Measurements from ENCODE around the gene BCAS4.

Gene BCAS4

DNA sequence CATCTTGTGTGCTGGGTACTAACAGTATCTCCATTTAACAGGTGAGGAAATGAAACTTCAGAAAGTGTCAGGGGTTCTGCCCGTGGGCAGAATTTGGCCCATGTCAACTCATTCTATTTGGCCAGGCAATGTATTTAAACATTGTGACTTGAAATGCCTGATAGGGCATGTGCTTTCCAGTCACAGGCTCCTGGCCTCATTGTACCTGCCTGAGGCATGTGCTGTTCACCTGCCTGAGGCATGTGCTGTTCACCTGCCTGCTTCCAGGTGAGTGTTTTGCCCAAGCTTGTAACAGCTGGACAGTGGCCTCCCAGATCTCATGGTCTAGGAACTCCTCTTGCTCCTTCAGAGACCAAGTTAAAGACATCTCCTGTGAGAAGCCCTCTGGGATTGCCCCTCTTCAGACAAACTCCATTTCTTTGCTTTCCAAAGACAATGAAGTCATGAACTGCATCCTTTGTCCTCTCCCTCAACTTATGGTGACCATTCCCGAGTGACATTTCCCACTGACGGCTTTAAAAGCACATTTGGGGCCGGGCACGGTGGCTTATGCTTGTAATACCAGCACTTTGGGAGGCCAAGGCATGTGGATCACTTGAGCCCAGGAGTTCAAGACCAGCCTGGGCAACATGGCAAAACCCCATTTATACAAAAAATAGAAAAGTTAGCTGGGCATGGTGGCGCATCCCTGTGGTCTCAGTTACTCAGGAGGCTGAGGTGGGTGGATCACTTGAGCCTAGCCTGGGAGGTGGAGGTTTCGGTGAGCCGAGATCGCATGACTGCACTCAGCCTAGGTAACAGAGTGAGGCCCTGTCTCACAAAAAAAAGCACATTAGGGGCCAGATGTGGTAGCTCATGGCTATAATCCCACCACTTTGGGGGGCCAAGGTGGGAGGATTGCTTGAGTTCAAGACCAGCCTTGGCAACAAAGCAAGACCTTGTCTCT lies 48.7 kb downstream of the BCAS4 start:
- Histone ChIP-seq H3K27ac (ENCODE audit: low read length) (no peak overlapping the region), H4K20me1 (ENCODE audit: insufficient read depth, low read length) (peaks cover 5% of the 10 kb centered on the region; the same call in 1 of the 2 replicates), H3K79me2 (ENCODE audit: insufficient read depth, low read length) (no peaks in the 10 kb centered on the region), H3K9me3 (ENCODE audit: insufficient read depth, low read length, severe bottlenecking) (no peaks in the 10 kb centered on the region), H3K4me3 (ENCODE audit: low read depth in 1 of 2, low read length in 2 of 2) (no peak overlapping the region), H3K27me3 (ENCODE audit: insufficient read depth, low read length, poor library complexity) (peaks cover 3% of the 10 kb centered on the region), H2AFZ (ENCODE audit: low read depth, low read length) (no peak overlapping the region), H3K9ac (ENCODE audit: low read depth, low read length) (no peak overlapping the region), H3K36me3 (ENCODE audit: insufficient read depth, low read length) (no peaks in the 10 kb centered on the region), H3K4me2 (ENCODE audit: insufficient read depth, low read length) (no peak overlapping the region), H3K4me1 (ENCODE audit: insufficient read depth, low read length) (no peaks in the 10 kb centered on the region)
- TF ChIP-seq, protein P1, sequence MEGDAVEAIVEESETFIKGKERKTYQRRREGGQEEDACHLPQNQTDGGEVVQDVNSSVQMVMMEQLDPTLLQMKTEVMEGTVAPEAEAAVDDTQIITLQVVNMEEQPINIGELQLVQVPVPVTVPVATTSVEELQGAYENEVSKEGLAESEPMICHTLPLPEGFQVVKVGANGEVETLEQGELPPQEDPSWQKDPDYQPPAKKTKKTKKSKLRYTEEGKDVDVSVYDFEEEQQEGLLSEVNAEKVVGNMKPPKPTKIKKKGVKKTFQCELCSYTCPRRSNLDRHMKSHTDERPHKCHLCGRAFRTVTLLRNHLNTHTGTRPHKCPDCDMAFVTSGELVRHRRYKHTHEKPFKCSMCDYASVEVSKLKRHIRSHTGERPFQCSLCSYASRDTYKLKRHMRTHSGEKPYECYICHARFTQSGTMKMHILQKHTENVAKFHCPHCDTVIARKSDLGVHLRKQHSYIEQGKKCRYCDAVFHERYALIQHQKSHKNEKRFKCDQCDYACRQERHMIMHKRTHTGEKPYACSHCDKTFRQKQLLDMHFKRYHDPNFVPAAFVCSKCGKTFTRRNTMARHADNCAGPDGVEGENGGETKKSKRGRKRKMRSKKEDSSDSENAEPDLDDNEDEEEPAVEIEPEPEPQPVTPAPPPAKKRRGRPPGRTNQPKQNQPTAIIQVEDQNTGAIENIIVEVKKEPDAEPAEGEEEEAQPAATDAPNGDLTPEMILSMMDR (IDR thresholded peaks at IDR 0.05; ENCODE audit: borderline replicate concordance, extremely low read depth, low read length, poor library complexity, severe bottlenecking), result no peak
- no peak for TF ChIP-seq EZH2 (IDR thresholded peaks at IDR 0.05; ENCODE audit: borderline replicate concordance, low read depth, low read length, severe bottlenecking)
- DNase-seq (no peak), ATAC-seq (ENCODE audit: insufficient read depth, low read depth) (no peak)

DNA sequence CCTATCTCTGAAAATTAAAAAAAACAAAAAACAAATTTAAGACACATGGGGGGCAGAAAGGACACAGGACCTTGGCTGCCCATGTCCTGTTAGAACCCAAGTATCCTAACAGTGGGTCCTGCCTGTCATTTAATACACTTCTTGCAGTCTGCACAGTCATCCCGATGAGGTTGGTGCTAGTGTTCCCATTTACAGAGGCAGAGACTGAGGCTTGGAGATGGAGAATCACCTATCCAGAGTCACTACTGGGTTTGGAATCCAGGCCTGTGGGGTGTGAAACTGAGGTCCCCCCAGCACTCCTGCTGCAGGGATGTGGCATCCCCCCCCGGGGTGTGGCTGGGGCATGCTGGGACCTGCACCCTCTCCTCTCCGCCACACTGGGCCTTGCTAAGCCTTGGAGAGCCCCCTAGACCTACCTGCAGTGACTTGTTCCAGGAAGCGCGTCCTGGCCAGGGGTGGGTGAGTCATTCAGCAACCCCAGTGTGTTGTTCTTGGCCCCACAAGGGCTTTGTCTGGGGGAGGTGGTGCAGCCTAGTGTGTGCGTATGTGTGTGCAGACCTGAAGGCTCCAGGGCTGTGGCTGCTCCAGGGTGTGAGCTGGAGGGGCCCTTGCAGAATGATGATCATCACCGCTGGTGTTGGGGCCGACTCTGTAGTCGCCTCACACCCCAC lies 49.7 kb downstream of the BCAS4 start:
- peaks cover 5% of the 10 kb centered on the region; the same call in 1 of the 2 replicates for H4K20me1 ChIP-seq (ENCODE audit: insufficient read depth, low read length)
- no peak for TF ChIP-seq EZH2 (IDR thresholded peaks at IDR 0.05; ENCODE audit: borderline replicate concordance, low read depth, low read length, severe bottlenecking)
- TF ChIP-seq, protein P1 (IDR thresholded peaks at IDR 0.05; ENCODE audit: borderline replicate concordance, extremely low read depth, low read length, poor library complexity, severe bottlenecking), result no peak
- H3K9me3 ChIP-seq (ENCODE audit: insufficient read depth, low read length, severe bottlenecking), result no peaks in the 10 kb centered on the region
- H3K9ac ChIP-seq (ENCODE audit: low read depth, low read length), result no peak overlapping the region
- H3K79me2 ChIP-seq (ENCODE audit: insufficient read depth, low read length), result no peaks in the 10 kb centered on the region
- H3K27me3 ChIP-seq (ENCODE audit: insufficient read depth, low read length, poor library complexity), result peaks cover 3% of the 10 kb centered on the region
- peak; percentile 12 for DNase-seq
- no peak overlapping the region for H3K27ac ChIP-seq (ENCODE audit: low read length)
- H3K36me3 ChIP-seq (ENCODE audit: insufficient read depth, low read length), result no peaks in the 10 kb centered on the region
- no peak overlapping the region for H2AFZ ChIP-seq (ENCODE audit: low read depth, low read length)
- H3K4me1 ChIP-seq (ENCODE audit: insufficient read depth, low read length), result no peaks in the 10 kb centered on the region
- peak; percentile 52 for ATAC-seq (ENCODE audit: insufficient read depth, low read depth)
- H3K4me2 ChIP-seq (ENCODE audit: insufficient read depth, low read length), result no peak overlapping the region
- no peak overlapping the region for H3K4me3 ChIP-seq (ENCODE audit: low read depth in 1 of 2, low read length in 2 of 2)

DNA sequence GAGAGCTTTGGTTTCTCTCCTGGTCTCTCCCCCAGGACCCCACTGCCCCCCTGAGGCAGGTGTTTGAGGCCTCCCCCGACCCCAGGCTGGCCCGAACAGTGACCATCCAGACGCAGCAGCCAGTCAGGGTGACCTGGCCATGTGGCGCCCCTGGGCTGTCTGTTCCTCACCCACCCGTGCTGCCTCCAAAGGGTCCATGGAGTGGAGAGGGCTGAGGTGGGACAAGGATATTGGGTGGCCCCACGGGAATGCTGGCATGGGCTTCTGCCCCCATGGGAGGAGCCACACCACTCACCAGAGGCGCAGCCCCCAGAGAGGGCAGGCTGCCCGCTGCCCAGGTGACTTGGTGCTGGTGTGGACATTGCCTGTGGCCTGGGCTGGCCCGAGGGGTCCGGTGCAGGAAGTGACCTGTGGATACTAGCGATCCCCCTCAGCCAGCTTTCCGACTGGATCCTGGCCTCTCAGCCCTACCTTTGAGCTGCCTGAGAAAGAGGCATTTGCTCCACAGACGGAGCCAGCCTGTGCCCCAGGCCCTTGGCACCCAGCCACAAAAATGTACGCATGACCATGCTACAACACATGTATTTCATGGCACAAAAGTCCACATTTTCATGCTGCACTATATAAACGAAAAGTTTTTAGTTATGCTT lies 50.8 kb downstream of the BCAS4 start:
- Histone ChIP-seq H3K9me3 (ENCODE audit: insufficient read depth, low read length, severe bottlenecking) (no peaks in the 10 kb centered on the region), H3K9ac (ENCODE audit: low read depth, low read length) (no peak overlapping the region), H3K4me3 (ENCODE audit: low read depth in 1 of 2, low read length in 2 of 2) (no peak overlapping the region), H3K79me2 (ENCODE audit: insufficient read depth, low read length) (no peaks in the 10 kb centered on the region), H4K20me1 (ENCODE audit: insufficient read depth, low read length) (peaks cover 5% of the 10 kb centered on the region; the same call in 1 of the 2 replicates), H3K4me1 (ENCODE audit: insufficient read depth, low read length) (no peaks in the 10 kb centered on the region), H3K27ac (ENCODE audit: low read length) (no peak overlapping the region), H3K4me2 (ENCODE audit: insufficient read depth, low read length) (no peak overlapping the region), H3K27me3 (ENCODE audit: insufficient read depth, low read length, poor library complexity) (peaks cover 3% of the 10 kb centered on the region), H2AFZ (ENCODE audit: low read depth, low read length) (no peak overlapping the region), H3K36me3 (ENCODE audit: insufficient read depth, low read length) (no peaks in the 10 kb centered on the region)
- no peak for TF ChIP-seq EZH2 (IDR thresholded peaks at IDR 0.05; ENCODE audit: borderline replicate concordance, low read depth, low read length, severe bottlenecking)
- TF ChIP-seq, protein P1 (IDR thresholded peaks at IDR 0.05; ENCODE audit: borderline replicate concordance, extremely low read depth, low read length, poor library complexity, severe bottlenecking), result no peak
- DNase-seq (no peak), ATAC-seq (ENCODE audit: insufficient read depth, low read depth) (no peak)

Data from DND-41 (cell line).